Measurements from ENCODE around the gene RXRB. TPM values are rescaled to one million over a fixed set of nuclear protein-coding genes. Genes with fewer than 3 reads are reported as not detected.

Gene RXRB
- total RNA-seq = 13.4 and 15.6 TPM in 2 replicates

DNA sequence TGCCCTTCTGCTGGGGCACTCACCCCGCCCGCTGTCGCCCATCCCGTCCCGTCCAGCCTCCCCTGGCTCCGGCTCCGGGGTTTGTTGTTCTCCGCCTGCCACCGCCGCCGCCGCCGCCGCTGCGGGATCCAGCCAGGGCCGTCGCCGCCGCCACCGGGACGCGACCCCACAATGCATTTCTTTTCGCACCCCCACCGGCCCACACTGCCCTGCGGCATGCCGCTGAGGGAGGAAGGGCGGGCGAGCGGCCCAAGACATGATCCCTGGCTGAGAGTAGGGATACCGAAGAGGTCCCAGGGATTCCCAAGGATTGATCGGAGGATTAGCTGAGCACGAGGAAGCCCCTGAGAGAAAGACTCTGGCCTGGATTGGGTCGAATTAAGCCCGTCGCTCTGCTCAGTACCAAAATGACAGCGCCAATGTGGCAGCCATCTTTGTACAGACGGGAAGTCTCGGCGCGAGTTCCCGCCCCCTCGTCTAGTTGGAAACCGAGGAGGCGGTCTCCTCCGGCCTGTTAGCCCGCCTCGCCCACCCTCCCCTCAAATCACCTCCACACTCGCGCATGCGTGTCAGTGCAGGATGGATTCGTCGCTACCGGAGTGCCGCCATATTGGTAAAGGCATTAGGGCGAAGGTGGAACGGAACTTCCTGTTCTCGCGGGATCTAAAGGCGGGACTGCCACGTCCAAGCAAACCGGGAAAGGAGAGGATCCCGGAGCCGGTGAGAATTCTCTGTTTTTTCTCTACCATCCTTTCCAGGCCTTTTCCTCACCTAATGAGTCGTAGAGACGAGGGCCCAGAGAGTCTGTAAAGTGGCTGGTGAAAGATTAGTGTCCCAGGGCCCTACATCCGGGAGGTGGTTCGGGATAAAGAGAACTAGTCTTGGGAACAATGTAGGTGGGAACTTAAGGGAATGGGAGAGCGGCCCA lies at the start of gene RXRB, which contains the start of gene SLC39A7:
Gene RXRB (minus strand): TSS at position 447 of the 928 bp plus-strand sequence. CDS start 189 bp downstream, at position 258.
Gene SLC39A7 (plus strand): TSS at position 649 of the 928 bp plus-strand sequence. CDS start 379 bp downstream, outside the sequence.

DNA sequence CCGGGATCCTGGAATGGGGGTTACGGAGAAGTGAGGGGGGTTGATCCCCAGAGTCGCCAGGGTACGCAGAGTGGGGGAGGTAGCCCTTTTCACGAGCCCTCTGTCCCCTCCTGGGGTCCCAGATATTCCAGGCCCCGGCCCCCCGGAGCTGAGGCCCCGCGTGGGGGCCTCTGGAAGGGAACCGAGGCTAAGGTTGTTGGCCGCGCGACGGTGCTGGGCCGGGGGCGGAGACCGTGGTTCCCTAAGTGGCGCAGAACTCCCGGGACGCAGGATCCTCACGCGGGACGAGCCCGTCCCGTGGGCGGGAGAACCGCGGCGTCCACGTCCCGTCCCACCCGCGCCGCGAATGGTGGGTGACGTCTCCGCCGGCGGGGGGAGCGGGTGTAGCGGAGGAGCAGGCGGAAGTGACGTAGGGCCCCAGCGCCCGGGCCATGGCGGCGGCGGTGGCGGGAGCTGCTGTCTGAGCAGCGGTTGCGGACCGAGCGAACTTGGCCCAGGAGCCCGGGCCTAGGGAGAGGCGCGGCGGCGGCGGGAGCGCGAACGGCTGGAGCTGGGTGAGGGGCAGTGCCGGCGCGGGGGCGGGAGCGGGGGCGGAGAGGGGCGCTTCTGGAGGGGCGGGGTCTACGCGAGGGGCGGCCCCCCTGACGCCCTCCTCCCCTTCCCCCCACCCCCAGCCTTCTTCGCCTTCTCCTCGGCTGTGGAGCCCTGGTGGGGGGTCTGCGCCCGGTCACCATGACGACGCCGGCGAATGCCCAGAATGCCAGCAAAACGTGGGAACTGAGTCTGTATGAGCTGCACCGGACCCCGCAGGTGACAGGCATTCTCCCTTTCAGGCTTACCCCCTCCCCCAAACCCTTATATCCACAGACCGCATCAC lies 7.9 kb upstream of the RXRB start, which contains the start of gene RING1:
Gene RING1 (plus strand): TSS at position 410 of the 877 bp plus-strand sequence. CDS start 323 bp downstream, at position 733.

DNA sequence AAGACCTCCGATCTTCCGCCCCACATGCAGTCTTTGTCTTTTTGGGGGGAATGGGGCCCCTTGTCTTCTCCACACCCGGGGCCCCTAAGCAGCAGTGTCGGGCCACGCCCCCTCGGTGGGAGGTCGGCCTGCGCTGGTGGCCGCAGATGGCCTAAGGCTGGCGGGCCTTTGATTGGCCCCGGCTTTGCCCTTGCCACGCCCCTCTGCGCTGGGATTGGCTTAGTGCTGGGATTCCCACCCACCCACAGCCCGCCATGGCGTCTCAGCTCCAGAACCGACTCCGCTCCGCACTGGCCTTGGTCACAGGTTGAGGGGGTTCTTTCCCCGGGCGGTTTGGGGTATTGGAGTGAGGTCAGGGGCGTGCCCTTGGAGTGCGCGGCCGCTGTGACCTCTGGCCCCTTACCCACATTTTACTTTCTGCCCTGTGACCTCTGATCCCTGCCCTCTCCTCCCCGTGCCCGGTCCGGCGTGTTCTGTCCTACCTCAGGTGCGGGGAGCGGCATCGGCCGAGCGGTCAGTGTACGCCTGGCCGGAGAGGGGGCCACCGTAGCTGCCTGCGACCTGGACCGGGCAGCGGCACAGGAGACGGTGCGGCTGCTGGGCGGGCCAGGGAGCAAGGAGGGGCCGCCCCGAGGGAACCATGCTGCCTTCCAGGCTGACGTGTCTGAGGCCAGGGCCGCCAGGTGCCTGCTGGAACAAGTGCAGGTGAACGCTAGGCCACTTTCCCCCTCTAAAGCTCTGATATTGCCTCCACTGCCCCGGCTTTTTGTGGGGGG lies 4.1 kb upstream of the RXRB start, which contains the start of gene HSD17B8:
Gene HSD17B8 (plus strand): TSS at position 241 of the 776 bp plus-strand sequence. CDS start 14 bp downstream, at position 255.

DNA sequence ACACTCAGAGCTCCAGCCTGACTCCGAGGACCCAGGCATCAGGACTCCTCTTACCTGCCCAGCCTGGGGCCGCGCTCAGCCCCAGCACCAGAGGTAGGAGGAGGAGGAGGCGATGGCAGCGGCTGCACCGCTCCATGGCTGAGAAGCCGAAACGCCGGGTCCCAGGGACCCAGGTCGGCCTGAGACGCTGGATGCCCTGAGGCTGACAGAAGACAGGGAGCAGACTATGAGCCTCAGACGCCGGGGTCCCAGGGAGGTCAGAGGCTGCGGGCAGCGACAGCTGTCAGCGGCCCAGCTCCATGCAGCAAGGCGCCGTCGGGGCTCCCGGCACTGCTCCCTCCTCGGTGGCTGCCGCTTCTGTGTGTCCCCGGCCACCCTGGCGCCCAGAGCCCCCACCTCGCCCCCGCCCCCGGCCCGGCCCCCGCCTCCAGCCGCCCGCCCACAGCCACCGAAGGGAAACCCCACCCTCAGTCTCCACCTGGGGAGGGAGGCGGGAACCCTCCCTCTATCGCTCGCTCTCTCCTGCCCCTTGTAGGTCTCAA lies 8.3 kb downstream of the RXRB start, which contains the start of gene COL11A2:
Gene COL11A2 (minus strand): TSS at position 363 of the 542 bp plus-strand sequence. CDS start 227 bp downstream, at position 136.

Other genes with a start within 250 kb of the RXRB start
- gene HLA-DMA, start 247.6 kb downstream of the RXRB start, total RNA-seq = 1.4 and 3.7 TPM in 2 replicates
- 108 and 128 TPM in 2 replicates for gene BRD2, start 232.1 kb downstream of the RXRB start, total RNA-seq
- under 0.01 and 0.11 TPM in 2 replicates for gene HLA-DOA, start 191.1 kb downstream of the RXRB start, total RNA-seq
- gene HLA-DPA1, start 127.0 kb downstream of the RXRB start, total RNA-seq = 0.23 and 0.34 TPM in 2 replicates
- 0.70 and 2.8 TPM in 2 replicates for gene HLA-DPB1, start 124.7 kb downstream of the RXRB start, total RNA-seq
- gene COL11A2, start 8.2 kb downstream of the RXRB start, total RNA-seq = 0.08 TPM in 1 of 2 replicates, not detected in the other
- gene SLC39A7, start 202 bp upstream of the RXRB start, total RNA-seq = 77.1 and 112 TPM in 2 replicates
- gene HSD17B8, start 4.0 kb upstream of the RXRB start, total RNA-seq = 27.4 and 46.2 TPM in 2 replicates
- 13.2 and 16.2 TPM in 2 replicates for gene RING1, start 7.8 kb upstream of the RXRB start, total RNA-seq
- gene VPS52, start 71.2 kb upstream of the RXRB start, total RNA-seq = 26.3 and 40.4 TPM in 2 replicates
- gene RPS18, start 71.4 kb upstream of the RXRB start, total RNA-seq = 4,695 and 5,841 TPM in 2 replicates
- gene B3GALT4, start 76.5 kb upstream of the RXRB start, total RNA-seq = 2.2 and 4.5 TPM in 2 replicates
- gene WDR46, start 88.6 kb upstream of the RXRB start, total RNA-seq = 38.0 and 78.1 TPM in 2 replicates
- gene PFDN6, start 88.9 kb upstream of the RXRB start, total RNA-seq = 51.1 and 83.6 TPM in 2 replicates
- gene RGL2, start 98.3 kb upstream of the RXRB start, total RNA-seq = 28.7 and 49.2 TPM in 2 replicates
- gene TAPBP, start 113.4 kb upstream of the RXRB start, total RNA-seq = 69.7 and 136 TPM in 2 replicates
- 10.5 and 21.6 TPM in 2 replicates for gene ZBTB22, start 117.1 kb upstream of the RXRB start, total RNA-seq
- 53.9 and 55.3 TPM in 2 replicates for gene DAXX, start 122.3 kb upstream of the RXRB start, total RNA-seq
- gene KIFC1, start 191.2 kb upstream of the RXRB start, total RNA-seq = 14.0 and 50.8 TPM in 2 replicates
- 20.3 and 27.3 TPM in 2 replicates for gene PHF1, start 210.3 kb upstream of the RXRB start, total RNA-seq
- gene CUTA, start 217.4 kb upstream of the RXRB start, total RNA-seq = 201 and 221 TPM in 2 replicates
- 0.72 and 2.8 TPM in 2 replicates for gene SYNGAP1, start 219.4 kb upstream of the RXRB start, total RNA-seq